HFFc6 (cell line): ENCODE results near the gene BMPR1B. TPM values are rescaled to one million over a fixed set of nuclear protein-coding genes. Genes with fewer than 3 reads are reported as not detected.

ENCODE experiments used
- DNase-seq: peaks from one replicate; pipeline ENCODE4 v3.0.0-alpha.2; 2018
- H3K27ac Mint-ChIP-seq: 2 replicates; pipeline ENCODE4 v1.8.0; 2020; ENCODE audit warnings: mild to moderate bottlenecking, mixed read lengths
- H3K27me3 Mint-ChIP-seq: 2 replicates; pipeline ENCODE4 v1.8.0; 2021; ENCODE audit warnings: mild to moderate bottlenecking, moderate library complexity, mixed read lengths; ENCODE audit not compliant: insufficient read depth
- H3K36me3 Mint-ChIP-seq: 2 replicates; pipeline ENCODE4 v1.8.0; 2021; ENCODE audit warnings: low read depth, mixed read lengths
- H3K4me1 Mint-ChIP-seq: 2 replicates; pipeline ENCODE4 v1.8.0; 2020; ENCODE audit warnings: low read depth, mixed read lengths
- H3K4me3 Mint-ChIP-seq: 2 replicates; pipeline ENCODE4 v1.8.0; 2020; ENCODE audit warnings: mild to moderate bottlenecking, moderate library complexity, mixed read lengths
- H3K9me3 Mint-ChIP-seq: 2 replicates; pipeline ENCODE4 v1.8.0; 2020; ENCODE audit warnings: mild to moderate bottlenecking, mixed read lengths
- total RNA-seq, 6 experiments: library from RNA; stranded (reverse); fragmentation: NEBNext Ultra II Directional; extraction: Animal tissue kit (Norgen Biotek cat#: 25700); gene quantifications; 2 replicates in 1 of 6; 3 replicates in 5 of 6; pipeline ENCODE4 v1.2.3, GENCODE V29; 2021
- TF ChIP-seq, protein P1 (sequence below): fragments of 200-600 bp; sonication (generic); IDR thresholded peaks from 2 replicates; pipeline ENCODE4 v1.5.0; 2021; ENCODE audit warnings: antibody characterized with exemption, mild to moderate bottlenecking

Gene BMPR1B
- total RNA-seq, 6 experiments from 2014 or later, result not detected

DNA sequence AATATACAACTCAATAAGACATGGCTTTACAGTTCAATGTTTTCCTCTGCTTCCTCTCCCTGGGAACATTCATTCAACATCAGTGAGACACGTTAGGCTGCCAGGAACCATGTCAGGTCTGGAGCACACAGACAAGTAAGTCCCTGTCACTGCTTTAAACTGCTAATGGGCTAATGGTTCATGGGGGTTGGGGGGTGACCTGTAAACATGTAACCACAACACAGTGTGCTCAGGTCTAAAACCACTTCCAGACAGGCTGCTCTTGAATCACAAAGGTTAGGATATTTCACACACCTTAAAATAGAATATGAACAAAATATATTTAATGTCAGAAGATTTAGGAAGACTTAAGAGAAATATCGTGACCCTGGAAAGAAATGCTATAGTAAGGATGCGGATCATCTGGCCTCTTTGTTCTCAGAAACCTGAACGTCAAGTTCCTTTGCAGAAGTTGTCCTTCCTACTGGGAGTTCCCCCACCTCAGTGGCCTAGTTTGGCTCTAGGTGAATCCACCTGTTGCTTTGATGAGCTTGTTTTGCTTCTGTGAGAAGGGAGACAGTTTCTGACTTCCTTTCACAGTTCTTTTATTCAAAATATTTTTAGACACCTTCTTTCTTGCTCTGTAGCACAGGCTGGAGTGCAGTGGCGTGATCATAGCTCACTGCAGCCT is 431.1 kb downstream of the BMPR1B start:
- Mint-ChIP-seq H3K36me3 (no peaks in the 10 kb centered on the region), H3K27ac (no peak overlapping the region), H3K4me3 (no peak overlapping the region), H3K9me3 (no peaks in the 10 kb centered on the region), H3K4me1 (no peaks in the 10 kb centered on the region), H3K27me3 (no peaks in the 10 kb centered on the region; the same call in 1 of the 2 replicates)
- DNase-seq, result no peak
- TF ChIP-seq, protein P1, sequence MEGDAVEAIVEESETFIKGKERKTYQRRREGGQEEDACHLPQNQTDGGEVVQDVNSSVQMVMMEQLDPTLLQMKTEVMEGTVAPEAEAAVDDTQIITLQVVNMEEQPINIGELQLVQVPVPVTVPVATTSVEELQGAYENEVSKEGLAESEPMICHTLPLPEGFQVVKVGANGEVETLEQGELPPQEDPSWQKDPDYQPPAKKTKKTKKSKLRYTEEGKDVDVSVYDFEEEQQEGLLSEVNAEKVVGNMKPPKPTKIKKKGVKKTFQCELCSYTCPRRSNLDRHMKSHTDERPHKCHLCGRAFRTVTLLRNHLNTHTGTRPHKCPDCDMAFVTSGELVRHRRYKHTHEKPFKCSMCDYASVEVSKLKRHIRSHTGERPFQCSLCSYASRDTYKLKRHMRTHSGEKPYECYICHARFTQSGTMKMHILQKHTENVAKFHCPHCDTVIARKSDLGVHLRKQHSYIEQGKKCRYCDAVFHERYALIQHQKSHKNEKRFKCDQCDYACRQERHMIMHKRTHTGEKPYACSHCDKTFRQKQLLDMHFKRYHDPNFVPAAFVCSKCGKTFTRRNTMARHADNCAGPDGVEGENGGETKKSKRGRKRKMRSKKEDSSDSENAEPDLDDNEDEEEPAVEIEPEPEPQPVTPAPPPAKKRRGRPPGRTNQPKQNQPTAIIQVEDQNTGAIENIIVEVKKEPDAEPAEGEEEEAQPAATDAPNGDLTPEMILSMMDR, result no peak

DNA sequence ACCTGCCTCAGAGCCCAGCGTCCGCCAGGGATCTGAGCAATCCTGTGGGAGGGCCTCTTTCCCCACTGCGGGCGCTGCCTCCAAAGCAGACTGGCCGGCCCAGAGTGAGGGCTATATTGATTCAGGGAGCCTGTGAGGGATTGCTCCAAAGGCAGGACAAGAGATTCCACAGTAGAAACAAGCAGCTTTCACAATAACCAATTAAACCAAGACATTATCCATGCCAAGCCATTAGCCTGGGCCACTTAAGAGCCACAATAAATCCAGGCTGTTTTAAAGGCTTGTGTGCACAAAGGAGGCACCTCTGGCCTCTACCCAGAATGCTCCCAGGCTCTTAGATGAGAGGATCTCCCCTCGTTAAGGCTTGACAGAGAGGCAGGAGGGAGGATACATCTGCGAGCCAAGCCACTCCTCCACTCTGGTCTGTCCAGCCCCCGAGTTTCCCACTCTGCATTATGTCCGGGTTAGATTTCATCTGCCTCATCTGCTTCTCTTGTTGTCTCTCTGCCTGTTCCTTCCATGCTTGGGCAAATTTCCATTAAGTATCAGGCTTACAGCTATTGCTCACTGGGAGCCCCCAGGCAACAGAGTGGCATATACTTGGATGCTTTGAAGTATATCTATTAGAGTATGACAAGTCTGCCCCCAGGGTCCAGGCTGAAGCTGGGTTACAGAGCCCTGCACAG is 433.1 kb downstream of the BMPR1B start:
- Mint-ChIP-seq H3K36me3 (no peaks in the 10 kb centered on the region), H3K27ac (no peak overlapping the region), H3K4me3 (no peak overlapping the region), H3K4me1 (no peaks in the 10 kb centered on the region), H3K27me3 (no peaks in the 10 kb centered on the region; the same call in 1 of the 2 replicates), H3K9me3 (no peaks in the 10 kb centered on the region)
- TF ChIP-seq, protein P1, result no peak
- DNase-seq, result no peak

DNA sequence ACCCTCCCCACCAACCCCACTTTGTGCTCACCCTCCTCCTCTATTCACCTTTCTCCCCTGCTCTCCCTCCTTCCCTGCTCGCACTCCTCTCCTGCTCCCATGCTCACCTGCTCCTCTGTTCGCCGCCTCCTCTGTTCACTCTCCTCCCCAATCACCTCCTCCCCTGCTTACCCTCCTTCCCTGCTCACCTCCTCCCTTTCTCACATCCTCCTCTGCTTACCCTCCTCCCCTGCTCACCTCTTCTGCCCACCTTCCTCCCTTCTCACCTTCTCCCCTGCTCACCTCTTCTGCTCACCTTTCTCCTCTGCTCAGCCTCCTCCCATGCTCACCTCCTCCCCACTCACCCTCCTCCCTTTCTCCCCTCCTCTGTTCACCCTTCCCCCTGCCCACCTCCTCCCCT is 433.8 kb downstream of the BMPR1B start:
- TF ChIP-seq, protein P1, result no peak
- H3K4me3 Mint-ChIP-seq, result no peak overlapping the region
- DNase-seq, result no peak

DNA sequence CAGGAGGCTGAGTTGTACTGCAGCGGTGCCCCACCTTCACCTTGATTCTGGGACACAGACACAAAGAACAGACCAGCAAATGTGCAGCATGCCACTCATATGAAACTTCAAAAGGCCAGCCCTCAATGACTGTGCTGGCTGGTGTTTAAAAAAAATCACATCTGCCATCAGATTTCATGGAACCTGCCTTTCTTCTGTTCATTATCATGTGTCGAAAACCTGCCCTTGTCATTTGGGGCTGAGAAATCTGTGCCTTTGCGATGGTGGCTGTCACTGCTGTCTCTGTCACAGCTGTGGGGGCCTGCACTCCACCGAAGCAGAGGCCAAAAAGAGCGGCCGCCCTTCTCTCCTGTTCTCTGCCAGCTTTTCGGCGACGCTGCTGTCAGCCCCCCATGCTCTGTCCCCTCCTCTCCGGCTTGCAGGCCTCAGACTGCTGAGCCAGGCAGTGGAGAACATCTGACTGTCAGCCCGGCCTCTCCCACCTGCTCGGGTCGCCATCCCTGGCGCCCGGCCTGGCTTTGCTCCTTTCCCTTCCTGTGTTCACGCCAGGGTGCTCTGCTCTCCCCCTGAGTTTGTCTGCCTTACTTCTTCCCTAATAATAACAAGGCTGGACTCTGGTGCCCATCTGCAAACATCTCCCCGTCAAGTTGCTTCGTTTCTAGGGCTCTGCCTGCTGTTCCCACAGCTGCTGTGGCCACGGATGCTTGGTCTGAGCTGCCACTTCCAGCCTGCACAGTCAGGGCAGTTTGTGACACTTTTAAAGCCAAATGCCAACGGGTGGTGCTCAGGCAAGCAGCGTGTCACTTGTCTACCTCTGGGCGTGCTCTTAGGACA is 435.9 kb downstream of the BMPR1B start:
- no peaks in the 10 kb centered on the region for H3K36me3 Mint-ChIP-seq
- TF ChIP-seq, protein P1, result no peak
- no peak overlapping the region for H3K27ac Mint-ChIP-seq
- H3K9me3 Mint-ChIP-seq, result no peaks in the 10 kb centered on the region
- no peaks in the 10 kb centered on the region for H3K4me1 Mint-ChIP-seq
- H3K4me3 Mint-ChIP-seq, result no peak overlapping the region
- no peak for DNase-seq
- H3K27me3 Mint-ChIP-seq, result no peaks in the 10 kb centered on the region; the same call in none of the 2 replicates

More for the DNA sequence above, 433.8 kb downstream of the BMPR1B start:
- no peaks in the 10 kb centered on the region for H3K4me1 Mint-ChIP-seq
- H3K27me3 Mint-ChIP-seq, result no peaks in the 10 kb centered on the region; the same call in 1 of the 2 replicates
- no peak overlapping the region for H3K27ac Mint-ChIP-seq
- H3K36me3 Mint-ChIP-seq, result no peaks in the 10 kb centered on the region
- no peaks in the 10 kb centered on the region for H3K9me3 Mint-ChIP-seq

DNA sequence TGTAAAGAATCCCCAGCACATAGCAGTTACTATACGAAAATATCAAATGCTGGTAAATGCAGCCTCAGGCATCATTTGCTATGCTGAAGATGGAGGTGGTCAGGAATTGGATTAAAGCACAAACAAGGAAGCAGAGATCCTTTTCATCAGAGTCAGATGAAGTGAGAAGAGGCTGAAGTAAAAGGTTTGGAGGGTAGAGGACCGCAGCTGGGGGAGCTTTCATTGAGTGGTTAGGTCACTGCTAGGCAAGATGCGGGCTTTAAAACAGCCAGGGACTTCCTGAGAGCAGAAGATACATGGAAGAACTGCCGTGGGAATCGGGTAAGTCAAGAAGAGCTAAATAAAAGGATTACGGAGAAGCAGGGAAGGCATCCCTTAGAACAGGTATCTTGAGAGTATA is 439.6 kb downstream of the BMPR1B start:
- Mint-ChIP-seq H3K36me3 (no peaks in the 10 kb centered on the region), H3K27me3 (peaks cover 2% of the 10 kb centered on the region), H3K4me3 (no peak overlapping the region), H3K27ac (no peak overlapping the region), H3K4me1 (no peaks in the 10 kb centered on the region), H3K9me3 (no peaks in the 10 kb centered on the region; the same call in 1 of the 2 replicates)
- no peak for DNase-seq
- TF ChIP-seq, protein P1, result no peak
